Mucosa of descending colon (tissue), 3 donors: ENCODE measurements around the gene VIM. TPM values are rescaled to one million over a fixed set of nuclear protein-coding genes. Genes with fewer than 3 reads are reported as not detected.

Experiments
- ATAC-seq: fragments of 200-7000 bp; cut with Tn5 transposase; one replicate; pipeline ENCODE4 v1.9.1; 2020; ENCODE audit warnings: mild to moderate bottlenecking, moderate library complexity
- DNase-seq, 3 donors: peaks; one replicate each; pipeline ENCODE4 v3.0.0-alpha.2; 2020
- H3K36me3 ChIP-seq: fragments of 200-600 bp; one replicate; pipeline ENCODE4 v1.8.0; 2021; ENCODE audit warnings: low read depth, mild to moderate bottlenecking
- H3K4me1 ChIP-seq: fragments of 200-600 bp; one replicate; pipeline ENCODE4 v1.8.0; 2021; ENCODE audit warnings: low read depth, mild to moderate bottlenecking
- H3K4me3 ChIP-seq: fragments of 200-600 bp; one replicate; pipeline ENCODE4 v1.8.0; 2021; ENCODE audit warnings: mild to moderate bottlenecking
- H3K9me3 ChIP-seq: fragments of 200-600 bp; one replicate; pipeline ENCODE4 v1.8.0; 2021; ENCODE audit warnings: mild to moderate bottlenecking
- CTCF ChIP-seq: fragments of 200-600 bp; IDR thresholded peaks from one replicate; pipeline ENCODE4 v1.8.0; 2022; ENCODE audit warnings: antibody characterized with exemption, mild to moderate bottlenecking
- intact Hi-C, 2 donors: fragments of 100-400 bp; cut with DNase I in 1 of 2; cut with micrococcal nuclease in 1 of 2; formaldehyde crosslinking; loops; one replicate each; pipeline versions ENCODE4 v1.11.0 to v1.11.1; 2022; cut with DNase I, micrococcal nuclease
- long read RNA-seq, 2 donors: library from polyadenylated mRNA; unstranded; transcript quantifications; one replicate each; pipeline ENCODE4 v2.0.0, GENCODE V29; 2019 to 2021
- total RNA-seq, 3 donors: library from RNA; stranded (reverse); fragmentation: NEBNext Ultra II Directional in 2 of 3; extraction: Animal tissue kit (Norgen Biotek cat#: 25700) in 2 of 3; gene quantifications; one replicate each; pipeline versions ENCODE4 v1.2.1 to v1.2.4, GENCODE V29; 2021 to 2023
- donor health status: DM: no; HTN: no; CAD: no; lungs with moderate emphysema.
- donor health status: DM: no; HTN: no; CAD: no.
- donor health status: DM: no; HTN: yes; CAD: no.

VIM gene
- total RNA-seq: 100 to 1,000 TPM; 128 to 550 (median 355) TPM
- long read RNA-seq, donor 1, transcript VIM-201 (9 exons, 1,868 nt): major isoform, 910 of 936 reads
- long read RNA-seq, donor 1, partial matches to known transcripts: 9 of 936 reads
- long read RNA-seq, donor 1, other reads (novel, unspliced or antisense): 15 of 936 reads
- long read RNA-seq, donor 2, transcript VIM-201 (9 exons, 1,868 nt): major isoform, 358 of 381 reads
- long read RNA-seq, donor 2, partial matches to known transcripts: 4 of 381 reads
- long read RNA-seq, donor 2, other reads (novel, unspliced or antisense): 19 of 381 reads

- intact Hi-C loops: no loop called here
- Histone ChIP-seq H3K36me3 (no peaks in the 10 kb centered on the region), H3K4me3 (peak within 1 kb of the TSS; percentile 71), H3K4me1 (peaks cover 26% of the 10 kb centered on the region), H3K9me3 (no peaks in the 10 kb centered on the region)
- no peak for TF ChIP-seq CTCF
- DNase-seq: peak; percentile 75 to 90 (median 77)
- peak; percentile 46 for ATAC-seq
Measured at GRCh38 chr10:17228091-17229015, at the start of gene VIM. TSS of gene VIM (plus strand) at chr10:17228241. CDS start at chr10:17229423, 1,182 bp downstream.

GRCh38 chr10:17179002-17179401, 49.0 kb upstream of the VIM start:
- intact Hi-C loops: no loop called here
- no peaks in the 10 kb centered on the region for H3K4me1 ChIP-seq
- ATAC-seq: no peak

GRCh38 chr10:17181110-17181509, 46.9 kb upstream of the VIM start:
- H3K4me1 ChIP-seq: no peaks in the 10 kb centered on the region
- intact Hi-C loops: no loop called here
- TF ChIP-seq CTCF: no peak
- H3K4me3 ChIP-seq: no peak overlapping the region
- H3K9me3 ChIP-seq: no peaks in the 10 kb centered on the region
- ATAC-seq (no peak), DNase-seq (no peak)
- no peaks in the 10 kb centered on the region for H3K36me3 ChIP-seq

More at GRCh38 chr10:17179002-17179401, 49.0 kb upstream of the VIM start:
- no peaks in the 10 kb centered on the region for H3K36me3 ChIP-seq
- no peak overlapping the region for H3K4me3 ChIP-seq
- DNase-seq: no peak
- no peak for TF ChIP-seq CTCF
- H3K9me3 ChIP-seq: no peaks in the 10 kb centered on the region

- intact Hi-C loops: no loop called here
- no peak overlapping the region for H3K4me3 ChIP-seq
- no peak for ATAC-seq
- no peak for DNase-seq
- H3K36me3 ChIP-seq: no peaks in the 10 kb centered on the region
- H3K9me3 ChIP-seq: no peaks in the 10 kb centered on the region
- TF ChIP-seq CTCF: no peak
- H3K4me1 ChIP-seq: no peaks in the 10 kb centered on the region
Measured at GRCh38 chr10:17181751-17182150, 46.3 kb upstream of the VIM start.

GRCh38 chr10:17183110-17183509, 44.9 kb upstream of the VIM start:
- no peaks in the 10 kb centered on the region for H3K36me3 ChIP-seq
- no peak overlapping the region for H3K4me3 ChIP-seq
- ATAC-seq (no peak), DNase-seq (no peak)
- H3K4me1 ChIP-seq: no peaks in the 10 kb centered on the region
- intact Hi-C loops: no loop called here
- H3K9me3 ChIP-seq: no peaks in the 10 kb centered on the region
- TF ChIP-seq CTCF: no peak
